ENCODE measurements around the gene ZCCHC24.

DNA sequence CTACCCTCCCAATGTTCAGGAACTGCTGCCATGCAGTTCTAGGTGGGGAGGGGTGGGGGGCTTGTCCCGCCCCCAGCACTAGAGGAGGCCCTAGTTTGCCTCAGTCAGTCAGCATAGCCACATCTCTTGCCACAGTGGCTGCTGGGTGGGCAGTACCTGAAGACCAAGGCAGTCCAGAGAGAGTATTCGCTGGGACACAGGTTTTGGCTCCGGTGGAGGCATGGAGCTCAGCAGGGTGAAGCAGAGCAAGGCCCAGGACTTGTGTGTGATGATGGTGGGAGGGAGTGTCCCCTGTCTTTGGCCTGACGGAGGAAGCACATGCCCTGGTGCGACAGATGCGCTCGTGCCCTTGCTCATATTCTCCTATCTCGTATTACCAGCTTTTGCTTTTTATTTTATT lies 24.7 kb upstream of the ZCCHC24 start:
- TF ChIP-seq, protein P1, sequence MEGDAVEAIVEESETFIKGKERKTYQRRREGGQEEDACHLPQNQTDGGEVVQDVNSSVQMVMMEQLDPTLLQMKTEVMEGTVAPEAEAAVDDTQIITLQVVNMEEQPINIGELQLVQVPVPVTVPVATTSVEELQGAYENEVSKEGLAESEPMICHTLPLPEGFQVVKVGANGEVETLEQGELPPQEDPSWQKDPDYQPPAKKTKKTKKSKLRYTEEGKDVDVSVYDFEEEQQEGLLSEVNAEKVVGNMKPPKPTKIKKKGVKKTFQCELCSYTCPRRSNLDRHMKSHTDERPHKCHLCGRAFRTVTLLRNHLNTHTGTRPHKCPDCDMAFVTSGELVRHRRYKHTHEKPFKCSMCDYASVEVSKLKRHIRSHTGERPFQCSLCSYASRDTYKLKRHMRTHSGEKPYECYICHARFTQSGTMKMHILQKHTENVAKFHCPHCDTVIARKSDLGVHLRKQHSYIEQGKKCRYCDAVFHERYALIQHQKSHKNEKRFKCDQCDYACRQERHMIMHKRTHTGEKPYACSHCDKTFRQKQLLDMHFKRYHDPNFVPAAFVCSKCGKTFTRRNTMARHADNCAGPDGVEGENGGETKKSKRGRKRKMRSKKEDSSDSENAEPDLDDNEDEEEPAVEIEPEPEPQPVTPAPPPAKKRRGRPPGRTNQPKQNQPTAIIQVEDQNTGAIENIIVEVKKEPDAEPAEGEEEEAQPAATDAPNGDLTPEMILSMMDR (IDR thresholded peaks at IDR 0.05; ENCODE audit: low read length) = no peak
- TF ChIP-seq EZH2 (IDR thresholded peaks at IDR 0.05; ENCODE audit: borderline replicate concordance, low read length) = no peak
